GM18519 (cell line): Measurements from ENCODE around the gene OPA3.

ENCODE experiments used
- ATAC-seq: cut with Tn5 transposase; IDR thresholded peaks from one replicate; pipeline ENCODE4 v1.9.1; 2021; ENCODE audit warnings: mild to moderate bottlenecking, moderate library complexity; ENCODE audit not compliant: unreplicated experiment, low FRiP score

The OPA3 gene

DNA sequence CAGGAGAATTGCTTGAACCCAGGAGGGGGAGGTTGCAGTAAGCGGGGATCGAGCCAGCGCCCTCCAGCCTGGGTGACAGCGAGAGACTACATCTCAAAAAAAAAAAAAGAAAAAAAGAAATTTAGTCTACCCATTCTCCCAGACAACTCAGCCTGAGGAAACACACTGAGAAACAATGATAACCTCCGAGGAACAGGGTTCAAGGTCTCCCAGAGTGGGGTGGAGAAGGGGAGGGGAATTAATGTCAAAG, 78.7 kb downstream of the OPA3 start:
- no peak for ATAC-seq

- ATAC-seq, result no peak
These were observed 79.2 kb downstream of the OPA3 start for GRCh38 chr19:45505151-45505995.

- ATAC-seq, result no peak
These were observed 80.7 kb downstream of the OPA3 start for GRCh38 chr19:45503909-45504308.

- ATAC-seq, result no peak
These were observed 82.5 kb downstream of the OPA3 start for GRCh38 chr19:45502111-45502510.

- no peak for ATAC-seq
These were observed 82.9 kb downstream of the OPA3 start for GRCh38 chr19:45501730-45502014.

DNA sequence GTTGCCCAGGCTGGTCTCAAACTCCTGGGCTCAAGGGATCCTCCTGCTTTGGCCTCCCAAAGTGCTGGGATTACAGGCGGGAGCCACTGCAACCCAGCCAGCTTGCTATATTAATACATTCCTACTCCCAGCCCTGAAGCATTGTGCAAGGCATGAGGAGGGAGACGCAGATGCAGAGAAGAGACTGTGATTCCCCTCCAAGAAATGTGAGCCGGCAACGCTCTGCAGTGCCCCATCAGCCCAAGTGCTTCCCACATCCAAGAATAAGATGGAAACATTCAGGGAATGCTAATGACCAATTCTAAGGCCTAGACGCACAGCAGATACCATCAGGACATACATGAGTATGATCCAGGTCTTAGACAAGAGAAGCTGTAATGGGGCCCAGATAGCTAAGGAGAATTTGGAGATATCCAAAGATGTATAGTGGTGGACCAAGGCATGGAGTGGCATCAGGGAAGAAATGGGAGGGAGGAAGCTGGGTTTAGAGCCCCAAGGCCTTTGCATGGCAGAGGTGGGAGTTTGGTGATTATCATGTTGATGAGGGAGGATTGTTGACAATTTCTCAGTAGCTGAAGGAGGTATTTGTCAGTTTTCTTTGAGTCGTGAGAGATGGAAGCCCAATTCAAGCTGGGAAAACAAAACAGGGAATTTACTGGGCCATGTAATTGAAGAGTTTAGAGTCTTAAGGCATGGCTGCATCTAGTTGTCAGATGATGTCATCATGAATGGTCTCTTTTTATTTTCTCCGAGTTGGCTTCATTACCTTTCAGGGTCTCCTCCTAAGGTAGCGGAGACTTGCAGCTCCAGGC, 83.5 kb downstream of the OPA3 start:
- ATAC-seq, result no peak

DNA sequence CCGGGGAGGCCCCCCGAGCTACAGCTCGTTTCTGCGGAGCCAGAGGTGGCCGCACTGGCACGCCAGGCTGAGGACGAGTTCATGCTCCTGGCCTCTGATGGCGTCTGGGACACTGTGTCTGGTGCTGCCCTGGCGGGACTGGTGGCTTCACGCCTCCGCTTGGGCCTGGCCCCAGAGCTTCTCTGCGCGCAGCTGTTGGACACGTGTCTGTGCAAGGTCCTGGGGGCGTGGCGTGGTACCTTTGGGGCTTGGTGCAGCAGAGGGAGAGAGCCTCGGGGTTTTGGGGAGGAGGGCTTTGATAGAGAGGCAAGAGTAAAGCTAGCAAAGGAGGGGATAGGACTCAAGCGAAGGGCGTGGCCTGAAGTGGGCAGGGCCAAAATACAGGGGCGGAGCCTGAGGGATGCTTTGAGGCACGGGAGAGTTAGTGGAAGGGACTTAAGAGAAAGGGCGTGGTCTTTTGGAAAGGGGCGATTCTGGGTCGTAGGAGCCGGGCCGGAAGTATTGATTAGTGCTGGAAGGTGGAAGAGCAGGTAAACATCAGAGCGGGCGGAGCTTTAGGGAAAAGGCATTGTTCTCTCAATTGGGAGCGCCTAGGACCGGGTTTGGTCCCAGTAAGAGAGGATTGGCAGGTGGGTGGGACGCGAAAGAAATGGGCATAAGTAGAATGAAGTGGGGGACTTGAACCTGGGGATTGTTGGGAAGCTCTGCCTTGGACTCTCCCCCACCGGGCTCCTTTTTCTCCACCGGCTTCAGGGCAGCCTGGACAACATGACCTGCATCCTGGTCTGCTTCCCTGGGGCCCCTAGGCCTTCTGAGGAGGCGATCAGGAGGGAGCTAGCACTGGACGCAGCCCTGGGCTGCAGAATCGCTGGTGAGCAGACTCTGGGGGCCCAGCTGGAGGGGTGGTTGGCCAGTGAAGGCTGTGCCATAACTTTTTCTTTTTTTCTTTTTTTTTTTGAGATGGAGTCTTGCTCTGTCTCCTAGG, 85.1 kb downstream of the OPA3 start:
- ATAC-seq, result no peak

- ATAC-seq, result no peak
These were observed 86.0 kb downstream of the OPA3 start, which contains the start of gene PPM1N for GRCh38 chr19:45498411-45499195. Gene PPM1N, plus strand, starts transcription at chr19:45498443. Its CDS starts 30 bp downstream, at chr19:45498473.

- no peak for ATAC-seq
These were observed 86.8 kb downstream of the OPA3 start for GRCh38 chr19:45497791-45498190.

GRCh38 chr19:45496349-45496953, 88.2 kb downstream of the OPA3 start:
- ATAC-seq, result no peak

- no peak for ATAC-seq
These were observed 89.4 kb downstream of the OPA3 start for GRCh38 chr19:45495178-45495577.

DNA sequence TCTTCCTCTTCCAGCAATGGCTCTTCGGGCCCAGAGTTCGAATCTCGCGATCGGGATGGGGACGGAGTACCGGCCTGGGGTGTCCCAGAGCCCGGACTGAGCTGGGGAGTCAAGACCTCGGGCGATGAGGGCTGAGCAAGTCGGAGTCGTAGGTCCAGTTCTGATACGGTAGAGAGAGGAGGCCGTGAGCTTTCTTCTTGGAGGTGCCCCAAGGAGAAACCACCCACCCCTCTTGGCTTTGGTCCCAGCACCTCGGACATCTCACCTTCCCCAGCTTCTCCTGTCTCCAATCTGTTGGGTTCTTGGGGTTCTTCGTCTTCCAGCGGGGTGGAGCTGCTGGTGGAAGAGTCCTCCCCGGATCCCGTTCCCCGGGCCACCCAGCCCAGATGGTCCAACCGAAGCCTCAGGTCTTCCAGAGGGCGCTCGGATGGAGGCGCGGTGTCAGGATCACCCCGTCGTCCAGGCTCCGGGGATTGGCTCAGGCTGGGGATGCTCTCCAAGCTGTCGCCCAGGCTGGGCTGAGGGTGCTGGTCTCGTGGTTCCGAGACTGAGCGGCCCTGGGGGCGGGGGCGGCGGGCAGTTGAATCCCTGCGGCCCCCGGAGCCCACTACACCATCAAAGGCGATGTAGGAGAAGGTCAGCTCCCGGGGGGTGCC, 90.2 kb downstream of the OPA3 start:
- no peak for ATAC-seq

GRCh38 chr19:45492627-45493470, 91.8 kb downstream of the OPA3 start:
- no peak for ATAC-seq

- no peak for ATAC-seq
These were observed 92.4 kb downstream of the OPA3 start for GRCh38 chr19:45492137-45492626.

DNA sequence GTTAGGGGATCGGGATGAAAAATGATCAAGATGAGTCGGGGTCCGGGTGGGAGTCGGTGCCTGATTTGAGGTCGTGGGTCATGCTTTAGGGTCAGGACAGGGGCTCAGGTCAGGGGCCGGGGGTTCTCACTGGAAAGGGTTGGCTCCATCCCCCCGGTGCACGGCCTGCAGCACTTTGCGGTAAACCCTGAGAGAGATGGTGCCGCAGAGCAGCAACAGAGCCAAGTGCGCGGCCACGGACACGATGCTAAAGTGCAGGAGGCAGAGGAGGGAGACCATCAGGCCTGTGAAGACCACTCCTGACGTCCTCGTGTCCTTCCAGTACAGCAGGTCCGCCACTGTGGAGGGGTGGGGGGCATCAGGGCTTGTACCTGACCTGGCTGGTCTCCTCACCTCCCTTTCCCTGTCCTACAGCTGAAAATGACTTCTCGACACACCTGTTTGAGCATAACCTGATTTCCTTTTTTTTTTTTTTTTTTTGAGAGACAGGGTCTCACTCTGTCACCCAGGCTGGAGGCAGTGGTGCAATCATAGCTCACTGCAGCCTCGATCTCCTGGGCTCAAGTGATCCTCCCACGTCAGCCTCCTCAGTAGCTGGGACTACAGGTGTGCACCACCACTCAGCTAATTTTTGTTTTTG, 95.3 kb downstream of the OPA3 start:
- ATAC-seq, result no peak

- no peak for ATAC-seq
These were observed 95.9 kb downstream of the OPA3 start for GRCh38 chr19:45488708-45489107.

GRCh38 chr19:45485305-45486077, 99.1 kb downstream of the OPA3 start:
- ATAC-seq, result peak; percentile 58
